Adrenal gland (tissue), 12 donors: ENCODE measurements around the gene INPP4A. TPM values are rescaled to one million over a fixed set of nuclear protein-coding genes. Genes with fewer than 3 reads are reported as not detected.

Experiments used
- DNase-seq, 7 donors: peaks; one replicate each; pipeline ENCODE4 v3.0.0-alpha.2; 2019 to 2020
- H3K27ac ChIP-seq, 5 donors: fragments of 200-600 bp; sonication (generic) in 4 of 5; 1 replicate in 3 of 5; 2 replicates in 2 of 5; pipeline versions ENCODE4 v1.5.1 to v1.8.0; 2016 to 2020; ENCODE audit warnings: mild to moderate bottlenecking in 1 of 5
- H3K27me3 ChIP-seq: fragments of 200-600 bp; 2 replicates; pipeline ENCODE4 v1.8.0; 2021
- H3K36me3 ChIP-seq, 2 donors: fragments of 200-600 bp; replicated peaks in 1 of 2; 1 replicate in 1 of 2; 2 replicates in 1 of 2; pipeline versions ENCODE4 v1.5.1 to v1.8.0; 2018 to 2022
- H3K4me1 ChIP-seq, 2 donors: fragments of 200-600 bp; replicated peaks in 1 of 2; 1 replicate in 1 of 2; 2 replicates in 1 of 2; pipeline versions ENCODE4 v1.5.1 to v1.8.0; 2018 to 2021
- H3K4me3 ChIP-seq, 4 donors: fragments of 200-600 bp; sonication (generic) in 3 of 4; one replicate each; pipeline ENCODE4 v1.5.1; 2016 to 2018
- H3K9me3 ChIP-seq, 3 donors: fragments of 200-600 bp; sonication (generic) in 1 of 3; replicated peaks in 1 of 3; 1 replicate in 2 of 3; 2 replicates in 1 of 3; pipeline versions ENCODE4 v1.5.1 to v1.8.0; 2016 to 2021
- POLR2A ChIP-seq, 2 donors: fragments of 450-650 bp; IDR thresholded peaks; one replicate each; pipeline ENCODE4 v1.6.1; 2017; ENCODE audit warnings: antibody characterized with exemption in 2 of 2, mild to moderate bottlenecking in 2 of 2, moderate library complexity in 1 of 2
- WGBS, 4 donors: extraction: QIAGEN DNeasy Blood & Tissue Kit in 2 of 4; methylation state at CpG; one replicate each; pipeline versions ENCODE4 v1.1.5 to v1.1.7; 2013 to 2017; 5-methylcytosine and 5-hydroxymethylcytosine counted together
- intact Hi-C, 2 donors: fragments of 100-400 bp; cut with DNase I; formaldehyde crosslinking; loops; one replicate each; pipeline versions ENCODE4 v1.14.1 to v1.15.0; 2022 to 2023
- polyA plus RNA-seq, 3 donors: library from polyadenylated mRNA; stranded (reverse); fragments of 200-250 nt in 2 of 3; fragments of 350-450 nt in 1 of 3; fragmentation: Illumina TruSeq in 1 of 3; extraction: RNeasy Lipid Tissue Mini Kit (QIAGEN cat#74804) in 1 of 3; gene quantifications; one replicate each; pipeline ENCODE4 v1.2.3, GENCODE V29; 2013 to 2014
- total RNA-seq, 9 donors: library from RNA; depleted of rRNA in 4 of 9; stranded (reverse); fragments of >200 nt in 4 of 9; fragments of 120-200 nt in 1 of 9; fragmentation: NEBNext Ultra II Directional in 1 of 9; extraction: Animal tissue kit (Norgen Biotek cat#: 25700) in 1 of 9; gene quantifications; one replicate each; pipeline versions ENCODE4 v1.1.0 to v1.2.4, GENCODE V29; 2013 to 2023
- TF ChIP-seq, protein P1 (sequence below), 6 experiments: fragments of 450-650 bp in 4 of 6; fragments of 200-600 bp in 2 of 6; sonication (generic) in 1 of 6; IDR thresholded peaks; 1 replicate in 5 of 6; 2 replicates in 1 of 6; pipeline versions ENCODE4 v1.5.1 to v1.8.0; 2016 to 2021; ENCODE audit warnings: antibody characterized with exemption in 6 of 6, mild to moderate bottlenecking in 2 of 6, moderate library complexity in 1 of 6
- donor health status: healthy with polysubstance abuse.
- donor health status: Bipolar disorder and iron deficiency.
- donor health status: DM: yes; HTN: yes; CAD: no.
- donor health status: DM: no; HTN: no; CAD: no.
- donor health status: DM: no; HTN: no; CAD: no.
- donor health status: DM: yes; HTN: yes; CAD: no.

INPP4A gene
- total and polyA plus RNA-seq, 12 donors: 8.8 to 40.5 (median 27.3) TPM

DNA sequence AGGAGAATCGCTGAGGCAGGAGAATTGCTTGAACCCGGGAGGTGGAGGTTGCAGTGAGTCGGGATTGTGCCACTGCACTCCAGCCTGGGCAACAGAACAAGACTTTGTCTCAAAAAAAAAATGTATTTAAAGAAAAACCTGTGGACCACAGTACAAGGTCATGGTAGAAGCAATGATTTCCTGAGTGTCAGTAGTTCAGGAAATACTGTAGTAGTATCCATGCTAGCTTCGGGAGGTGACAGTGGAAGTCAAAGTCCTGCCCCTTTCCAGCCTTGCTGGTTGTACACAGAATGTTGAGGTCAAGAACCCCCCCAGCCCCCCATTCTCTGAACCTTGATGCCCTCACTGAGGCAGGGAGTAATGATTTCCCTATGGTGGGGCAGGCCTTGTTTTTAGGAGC lies 56.6 kb downstream of the INPP4A start:
- intact Hi-C loops: no loop called here
- 88 to 92% (median 90%) methylated on average over 4 of the region's 4 CpGs for WGBS, 4 donors
- H3K4me1 ChIP-seq: peaks cover 42 to 57% of the 10 kb centered on the region in 2 donors

DNA sequence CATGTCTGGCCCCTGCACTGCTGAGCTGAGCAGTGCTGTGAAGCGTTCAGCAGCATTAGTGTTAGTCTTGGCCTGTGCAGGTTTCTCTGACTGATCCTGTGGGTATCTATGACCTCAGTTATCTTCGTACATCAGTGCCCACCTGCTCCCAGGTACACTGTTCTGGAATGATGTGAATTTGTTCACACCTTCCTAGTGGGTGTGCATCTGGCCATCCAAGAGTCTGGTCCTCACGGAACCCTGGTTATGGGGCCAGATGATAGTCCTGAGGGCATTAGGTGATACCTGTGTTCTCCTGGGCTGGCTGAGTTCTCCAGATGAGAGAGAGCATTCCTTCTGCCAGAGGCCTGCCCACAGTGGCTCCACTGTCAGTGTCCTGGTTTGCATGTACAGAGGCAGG lies 57.2 kb downstream of the INPP4A start:
- no peak overlapping the region for H3K27ac ChIP-seq
- 90 to 99% (median 98%) methylated on average over 3 of the region's 3 CpGs for WGBS, 4 donors
- intact Hi-C loops: no loop called here
- DNase-seq: no peak
- H3K27me3 ChIP-seq: no peaks in the 10 kb centered on the region
- H3K36me3 ChIP-seq: no peaks in the 10 kb centered on the region
- H3K4me1 ChIP-seq: peaks cover 42 to 62% of the 10 kb centered on the region in 2 donors
- no peak overlapping the region for H3K4me3 ChIP-seq
- no peak for TF ChIP-seq POLR2A (IDR thresholded peaks at IDR 0.05)
- TF ChIP-seq, protein P1, sequence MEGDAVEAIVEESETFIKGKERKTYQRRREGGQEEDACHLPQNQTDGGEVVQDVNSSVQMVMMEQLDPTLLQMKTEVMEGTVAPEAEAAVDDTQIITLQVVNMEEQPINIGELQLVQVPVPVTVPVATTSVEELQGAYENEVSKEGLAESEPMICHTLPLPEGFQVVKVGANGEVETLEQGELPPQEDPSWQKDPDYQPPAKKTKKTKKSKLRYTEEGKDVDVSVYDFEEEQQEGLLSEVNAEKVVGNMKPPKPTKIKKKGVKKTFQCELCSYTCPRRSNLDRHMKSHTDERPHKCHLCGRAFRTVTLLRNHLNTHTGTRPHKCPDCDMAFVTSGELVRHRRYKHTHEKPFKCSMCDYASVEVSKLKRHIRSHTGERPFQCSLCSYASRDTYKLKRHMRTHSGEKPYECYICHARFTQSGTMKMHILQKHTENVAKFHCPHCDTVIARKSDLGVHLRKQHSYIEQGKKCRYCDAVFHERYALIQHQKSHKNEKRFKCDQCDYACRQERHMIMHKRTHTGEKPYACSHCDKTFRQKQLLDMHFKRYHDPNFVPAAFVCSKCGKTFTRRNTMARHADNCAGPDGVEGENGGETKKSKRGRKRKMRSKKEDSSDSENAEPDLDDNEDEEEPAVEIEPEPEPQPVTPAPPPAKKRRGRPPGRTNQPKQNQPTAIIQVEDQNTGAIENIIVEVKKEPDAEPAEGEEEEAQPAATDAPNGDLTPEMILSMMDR (IDR thresholded peaks at IDR 0.05): no peak
- no peaks in the 10 kb centered on the region for H3K9me3 ChIP-seq

More for the DNA sequence above, 56.6 kb downstream of the INPP4A start:
- no peaks in the 10 kb centered on the region for H3K36me3 ChIP-seq
- peak in 2 of 7 donors; percentile 1 to 33 for DNase-seq
- H3K9me3 ChIP-seq: no peaks in the 10 kb centered on the region
- H3K27ac ChIP-seq: no peak overlapping the region
- no peak overlapping the region for H3K4me3 ChIP-seq
- TF ChIP-seq, protein P1 (IDR thresholded peaks at IDR 0.05): no peak
- no peak for TF ChIP-seq POLR2A (IDR thresholded peaks at IDR 0.05)
- no peaks in the 10 kb centered on the region for H3K27me3 ChIP-seq

DNA sequence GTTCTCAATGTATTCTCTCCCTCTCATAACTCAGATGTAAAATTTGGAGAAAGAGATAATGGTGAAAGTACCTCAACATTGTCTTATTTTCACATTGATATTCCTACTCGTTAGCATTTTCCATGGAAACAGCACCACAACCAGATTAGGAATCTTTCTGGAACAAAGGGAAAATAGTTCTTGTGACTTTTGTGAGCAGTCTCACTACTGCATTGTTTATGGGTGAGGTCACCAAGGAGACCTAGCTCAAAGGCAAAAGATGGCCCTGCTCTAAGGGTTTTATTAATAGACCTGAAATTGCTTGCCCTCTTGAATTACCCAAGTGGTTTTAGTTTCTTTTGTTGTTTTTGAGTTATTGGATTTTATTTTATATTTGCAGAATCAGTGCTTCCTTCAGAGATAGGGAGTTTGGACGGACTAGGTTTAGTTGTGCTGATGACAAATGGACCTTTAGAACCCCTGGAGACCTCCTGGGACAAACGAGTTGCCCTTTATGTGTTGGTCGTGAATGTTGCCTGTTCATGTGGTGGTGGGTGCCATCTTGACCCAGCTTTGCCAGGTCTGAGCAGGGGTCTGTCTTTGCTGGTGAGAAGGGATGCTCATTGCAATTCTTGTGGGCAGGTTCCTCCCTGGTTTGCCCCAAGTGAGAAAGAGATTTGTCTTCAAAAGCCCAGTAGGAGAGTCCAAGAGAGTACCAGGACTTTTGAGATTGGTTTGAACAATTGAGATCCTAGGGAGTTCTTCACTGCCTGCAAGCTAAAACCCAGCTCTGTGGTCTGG lies 58.1 kb downstream of the INPP4A start:
- Histone ChIP-seq H3K4me3 (no peak overlapping the region), H3K27ac (peak overlapping the region in 2 of 5 donors; percentile 46 to 64), H3K4me1 (peaks cover 42 to 62% of the 10 kb centered on the region in 2 donors), H3K9me3 (no peaks in the 10 kb centered on the region), H3K27me3 (no peaks in the 10 kb centered on the region), H3K36me3 (no peaks in the 10 kb centered on the region)
- intact Hi-C loops: no loop called here
- peak in 2 of 7 donors; percentile 11 to 42 for DNase-seq
- TF ChIP-seq POLR2A (IDR thresholded peaks at IDR 0.05): no peak
- 82 to 84% (median 83%) methylated on average over 4 of the region's 4 CpGs for WGBS, 4 donors

- intact Hi-C loops: no loop called here
Measured at GRCh38 chr2:98503481-98504105, 58.9 kb downstream of the INPP4A start.

More at GRCh38 chr2:98503481-98504105, 58.9 kb downstream of the INPP4A start:
- peaks cover 42 to 63% of the 10 kb centered on the region in 2 donors for H3K4me1 ChIP-seq
- no peak for TF ChIP-seq POLR2A (IDR thresholded peaks at IDR 0.05)
- TF ChIP-seq, protein P1 (IDR thresholded peaks at IDR 0.05): no peak
- no peaks in the 10 kb centered on the region for H3K27me3 ChIP-seq
- H3K4me3 ChIP-seq: no peak overlapping the region
- peak in 3 of 7 donors; percentile 15 to 42 (median 21) for DNase-seq
- H3K9me3 ChIP-seq: no peaks in the 10 kb centered on the region
- WGBS, 4 donors: 86 to 98% (median 89%) methylated on average over 1 to 2 of the region's 2 CpGs
- H3K27ac ChIP-seq: peak overlapping the region in 4 of 5 donors; percentile 85 to 89 (median 88)
- H3K36me3 ChIP-seq: no peaks in the 10 kb centered on the region
